Neuronal stem cell (in vitro differentiated cells): ENCODE measurements around the gene NCK1.

Experiments
- DNase-seq: peaks from one replicate; pipeline ENCODE4 v3.0.0-alpha.2; 2013; ENCODE audit warnings: low spot score
- H2AFZ ChIP-seq: one replicate; pipeline ENCODE4 v1.6.1; 2013; ENCODE audit warnings: mild to moderate bottlenecking, low read length, inconsistent platforms
- H2AK5ac ChIP-seq: 2 replicates; pipeline ENCODE4 v1.6.1; 2013; ENCODE audit warnings: low read depth, mild to moderate bottlenecking, inconsistent platforms, low read length, moderate library complexity, mixed read lengths
- H2BK120ac ChIP-seq: 2 replicates; pipeline ENCODE4 v1.6.1; 2013; ENCODE audit warnings: low read depth, mild to moderate bottlenecking, inconsistent platforms, low read length, moderate library complexity, mixed read lengths
- H2BK12ac ChIP-seq: one replicate; pipeline ENCODE4 v1.6.1; 2013; ENCODE audit warnings: low read length, inconsistent platforms
- H2BK15ac ChIP-seq: 2 replicates; pipeline ENCODE4 v1.6.1; 2013; ENCODE audit warnings: mild to moderate bottlenecking, low read length, inconsistent platforms, mixed read lengths
- H2BK5ac ChIP-seq: one replicate; pipeline ENCODE4 v1.6.1; 2013; ENCODE audit warnings: inconsistent platforms, mild to moderate bottlenecking, low read length, moderate library complexity
- H3K14ac ChIP-seq: one replicate; pipeline ENCODE4 v1.6.1; 2013; ENCODE audit warnings: low read length, inconsistent platforms
- H3K18ac ChIP-seq: 2 replicates; pipeline ENCODE4 v1.6.1; 2013; ENCODE audit warnings: low read length, inconsistent platforms
- H3K23ac ChIP-seq: 2 replicates; pipeline ENCODE4 v1.6.1; 2013; ENCODE audit warnings: low read depth, mild to moderate bottlenecking, mixed read lengths, low read length, inconsistent platforms; ENCODE audit not compliant: poor library complexity
- H3K27ac ChIP-seq: replicated peaks from 3 replicates; pipeline ENCODE4 v1.5.1; 2013; ENCODE audit warnings: low read length, inconsistent platforms
- H3K27me3 ChIP-seq, 3 experiments: 2 replicates each; pipeline ENCODE4 v1.6.1; 2013; ENCODE audit warnings: low read length in 3 of 3, mild to moderate bottlenecking in 2 of 3, inconsistent platforms in 1 of 3, low read depth in 1 of 3, mixed read lengths in 1 of 3, moderate library complexity in 1 of 3; ENCODE audit not compliant: control insufficient read depth in 3 of 3, insufficient read depth in 3 of 3
- H3K36me3 ChIP-seq, 2 donors: replicated peaks in 1 of 2; 2 replicates each; pipeline ENCODE4 v1.6.1; 2013; ENCODE audit warnings: low read length in 2 of 2; ENCODE audit not compliant: control insufficient read depth in 2 of 2, insufficient read depth in 2 of 2
- H3K4ac ChIP-seq: 2 replicates; pipeline ENCODE4 v1.6.1; 2013; ENCODE audit warnings: inconsistent platforms, mild to moderate bottlenecking, low read length, moderate library complexity
- H3K4me1 ChIP-seq, 2 donors: 1 replicate in 1 of 2; 2 replicates in 1 of 2; pipeline ENCODE4 v1.6.1; 2013; ENCODE audit warnings: low read length in 2 of 2, low read depth in 1 of 2; ENCODE audit not compliant: control insufficient read depth in 2 of 2, insufficient read depth in 1 of 2
- H3K4me2 ChIP-seq: one replicate; pipeline ENCODE4 v1.6.1; 2013; ENCODE audit warnings: mild to moderate bottlenecking, low read length, inconsistent platforms; ENCODE audit not compliant: insufficient read depth, poor library complexity, severe bottlenecking
- H3K4me3 ChIP-seq, 2 donors: 2 replicates each; pipeline ENCODE4 v1.5.1; 2013; ENCODE audit warnings: low read length in 2 of 2, mild to moderate bottlenecking in 2 of 2, inconsistent platforms in 1 of 2, moderate library complexity in 1 of 2
- H3K79me1 ChIP-seq: one replicate; pipeline ENCODE4 v1.6.1; 2013; ENCODE audit warnings: low read depth, mild to moderate bottlenecking, inconsistent platforms, low read length, moderate library complexity
- H3K9ac ChIP-seq: one replicate; pipeline ENCODE4 v1.6.1; 2013; ENCODE audit warnings: mild to moderate bottlenecking, low read depth, low read length, inconsistent platforms; ENCODE audit not compliant: poor library complexity
- H3K9me3 ChIP-seq, 2 donors: replicated peaks in 1 of 2; 2 replicates each; pipeline versions ENCODE3 to v1.6.1; 2013; ENCODE audit warnings: low read length in 2 of 2, mild to moderate bottlenecking in 2 of 2, inconsistent platforms in 1 of 2, low read depth in 1 of 2, mixed read lengths in 1 of 2, moderate library complexity in 1 of 2; ENCODE audit not compliant: control insufficient read depth in 2 of 2, insufficient read depth in 1 of 2
- H4K8ac ChIP-seq: one replicate; pipeline ENCODE4 v1.6.1; 2013; ENCODE audit warnings: low read depth, mild to moderate bottlenecking, inconsistent platforms, low read length, moderate library complexity
- H4K91ac ChIP-seq: one replicate; pipeline ENCODE4 v1.6.1; 2013; ENCODE audit warnings: low read length, low read depth, mild to moderate bottlenecking, inconsistent platforms; ENCODE audit not compliant: poor library complexity
- WGBS, 2 donors: extraction: QIAGEN DNeasy Blood & Tissue Kit; methylation state at CpG; one replicate each; pipeline ENCODE4 v1.1.7; 2013; ENCODE audit warnings: missing lambda C conversion rate in 2 of 2, mixed read lengths in 1 of 2; ENCODE audit not compliant: insufficient read length in 2 of 2, insufficient replicate concordance in 1 of 2; ENCODE audit errors: extremely low coverage in 2 of 2; 5-methylcytosine and 5-hydroxymethylcytosine counted together

The NCK1 gene

DNA sequence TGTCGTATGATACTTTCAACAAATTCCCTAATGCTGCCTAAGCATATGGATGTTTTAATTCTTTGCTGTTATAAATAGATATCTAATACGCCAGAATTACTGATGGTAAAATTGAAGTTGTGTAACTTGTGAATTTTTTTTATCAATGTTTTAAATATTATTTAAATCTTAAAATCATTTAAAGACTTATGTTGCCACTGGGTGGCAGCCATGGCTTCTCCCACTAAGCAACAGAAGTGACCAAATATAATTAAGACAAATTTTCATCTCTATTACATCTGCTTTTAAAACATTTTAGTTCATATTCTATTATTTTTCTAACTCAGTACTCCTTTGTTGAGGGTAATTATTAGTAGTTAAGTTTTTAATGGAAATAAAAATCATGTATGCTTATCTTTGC, 87.7 kb downstream of the NCK1 start:
- Histone ChIP-seq H3K27ac (no peak overlapping the region), H2AK5ac (no peak overlapping the region), H2BK12ac (no peak overlapping the region), H2BK15ac (no peak overlapping the region), H3K9ac (no peak overlapping the region), H2BK5ac (no peak overlapping the region), H2AFZ (no peak overlapping the region), H3K79me1 (no peaks in the 10 kb centered on the region), H2BK120ac (no peak overlapping the region), H4K91ac (no peak overlapping the region), H3K9me3 (peaks cover 0 to 7% of the 10 kb centered on the region in 2 donors), H3K4me2 (no peak overlapping the region), H3K4me3 (no peak overlapping the region), H3K4me1 (no peaks in the 10 kb centered on the region), H3K18ac (no peak overlapping the region), H3K4ac (no peak overlapping the region), H3K14ac (no peak overlapping the region), H3K23ac (no peak overlapping the region), H4K8ac (no peak overlapping the region), H3K27me3 (no peaks in the 10 kb centered on the region), H3K36me3 (peaks cover 2 to 22% of the 10 kb centered on the region in 2 donors)
- no peak for DNase-seq
- no CpG with 5 or more reads among the region's 2 CpGs for WGBS, 2 donors

DNA sequence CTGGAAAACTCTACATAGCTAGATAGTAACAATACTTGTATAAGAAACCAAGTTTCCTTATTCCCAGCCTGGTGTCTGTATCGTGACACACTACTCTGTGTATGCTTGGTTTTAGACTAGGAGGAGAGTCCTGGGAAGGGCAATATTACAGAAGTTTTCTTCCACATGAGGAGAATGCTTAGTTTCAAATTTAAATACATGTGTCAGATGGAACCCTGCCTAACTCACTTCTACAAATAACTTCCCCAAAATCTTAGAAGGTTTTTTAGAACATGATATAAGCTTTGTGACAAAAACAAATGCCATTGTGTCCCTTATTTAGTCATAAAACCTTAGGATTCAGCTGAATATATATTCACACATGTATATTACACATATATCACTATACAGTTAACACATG, 88.6 kb downstream of the NCK1 start:
- Histone ChIP-seq H3K18ac (no peak overlapping the region), H3K4me1 (peaks cover 0 to 2% of the 10 kb centered on the region in 2 donors), H3K14ac (no peak overlapping the region), H3K9me3 (peaks cover 0 to 4% of the 10 kb centered on the region in 2 donors), H2AFZ (no peak overlapping the region), H3K27me3 (no peaks in the 10 kb centered on the region), H2BK120ac (no peak overlapping the region), H3K4me3 (no peak overlapping the region), H3K4me2 (no peak overlapping the region), H4K8ac (no peak overlapping the region), H2BK5ac (no peak overlapping the region), H2AK5ac (no peak overlapping the region), H3K9ac (no peak overlapping the region), H3K79me1 (no peaks in the 10 kb centered on the region), H2BK15ac (no peak overlapping the region), H4K91ac (no peak overlapping the region), H2BK12ac (no peak overlapping the region), H3K4ac (no peak overlapping the region), H3K23ac (no peak overlapping the region), H3K27ac (no peak overlapping the region), H3K36me3 (peaks cover 2 to 18% of the 10 kb centered on the region in 2 donors)
- DNase-seq, result no peak
- WGBS, 2 donors, result no CpG with 5 or more reads among the region's 1 CpG

DNA sequence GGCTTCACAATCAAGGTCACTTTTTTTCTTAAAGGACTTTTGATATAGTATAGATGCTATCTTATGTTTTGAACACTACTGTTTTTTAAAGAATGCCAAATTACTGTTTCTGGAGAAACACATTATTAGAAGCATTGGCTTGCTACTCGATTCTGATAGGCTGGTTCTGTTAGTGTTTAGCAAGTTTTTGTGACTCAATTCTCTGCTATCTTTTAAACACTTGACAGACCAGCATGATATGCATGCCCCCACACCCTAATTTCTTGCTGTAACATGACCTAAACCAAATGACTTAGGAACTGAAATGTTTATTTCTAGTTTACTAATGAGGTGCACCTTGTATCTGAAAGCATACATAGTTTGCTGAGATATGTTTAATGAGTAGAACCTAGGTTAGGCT, 90.3 kb downstream of the NCK1 start:
- no peak for DNase-seq
- no peak overlapping the region for H3K9ac ChIP-seq
- H3K27ac ChIP-seq, result no peak overlapping the region
- no peak overlapping the region for H3K4ac ChIP-seq
- H2AK5ac ChIP-seq, result no peak overlapping the region
- H3K4me1 ChIP-seq, result peaks cover 0 to 2% of the 10 kb centered on the region in 2 donors
- no peak overlapping the region for H3K23ac ChIP-seq
- no peak overlapping the region for H3K4me3 ChIP-seq
- no peak overlapping the region for H3K14ac ChIP-seq
- H2BK120ac ChIP-seq, result no peak overlapping the region
- no peak overlapping the region for H3K4me2 ChIP-seq
- no peak overlapping the region for H4K91ac ChIP-seq
- H3K36me3 ChIP-seq, result peaks cover 2 to 8% of the 10 kb centered on the region in 2 donors
- no peaks in the 10 kb centered on the region for H3K27me3 ChIP-seq
- H4K8ac ChIP-seq, result no peak overlapping the region
- no peaks in the 10 kb centered on the region for H3K79me1 ChIP-seq
- H2AFZ ChIP-seq, result no peak overlapping the region
- no peak overlapping the region for H2BK5ac ChIP-seq
- no CpG with 5 or more reads among the region's 1 CpG for WGBS, 2 donors
- no peak overlapping the region for H2BK12ac ChIP-seq
- no peak overlapping the region for H3K18ac ChIP-seq
- no peaks in the 10 kb centered on the region for H3K9me3 ChIP-seq
- no peak overlapping the region for H2BK15ac ChIP-seq

DNA sequence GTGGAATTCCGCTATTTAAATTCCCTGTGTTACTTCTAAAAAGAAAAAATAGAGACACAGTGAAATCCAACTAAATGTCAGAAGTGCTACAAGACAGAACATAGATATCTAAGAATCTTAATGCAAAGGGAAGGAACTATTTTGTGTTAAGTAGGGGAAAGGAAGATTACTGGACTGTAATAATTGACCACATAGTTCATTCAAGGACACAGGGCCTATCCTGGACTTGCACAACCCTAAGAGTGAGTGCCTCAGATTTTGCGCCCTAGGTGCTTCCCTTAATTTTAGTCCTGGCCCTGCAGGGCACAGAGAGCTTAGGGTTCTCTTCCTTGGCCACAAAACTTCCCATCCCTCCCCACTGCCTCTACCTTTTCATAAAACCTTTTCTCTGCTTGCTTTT, 92.2 kb downstream of the NCK1 start:
- Histone ChIP-seq H3K14ac (no peak overlapping the region), H2BK5ac (no peak overlapping the region), H3K4me3 (no peak overlapping the region), H3K23ac (no peak overlapping the region), H3K4ac (no peak overlapping the region), H3K9ac (no peak overlapping the region), H2BK12ac (no peak overlapping the region), H2AFZ (no peak overlapping the region), H2BK120ac (no peak overlapping the region), H3K27me3 (no peaks in the 10 kb centered on the region), H3K9me3 (no peaks in the 10 kb centered on the region), H3K18ac (no peak overlapping the region), H3K4me1 (peaks cover 0 to 4% of the 10 kb centered on the region in 2 donors), H3K27ac (no peak overlapping the region), H4K91ac (no peak overlapping the region), H4K8ac (no peak overlapping the region), H2AK5ac (no peak overlapping the region), H3K36me3 (peaks cover 2 to 4% of the 10 kb centered on the region in 2 donors), H3K79me1 (no peaks in the 10 kb centered on the region), H3K4me2 (no peak overlapping the region), H2BK15ac (no peak overlapping the region)
- no CpG with 5 or more reads among the region's 2 CpGs for WGBS, 2 donors
- no peak for DNase-seq
